Measurements from ENCODE around the gene OR5K3.

The OR5K3 gene

DNA sequence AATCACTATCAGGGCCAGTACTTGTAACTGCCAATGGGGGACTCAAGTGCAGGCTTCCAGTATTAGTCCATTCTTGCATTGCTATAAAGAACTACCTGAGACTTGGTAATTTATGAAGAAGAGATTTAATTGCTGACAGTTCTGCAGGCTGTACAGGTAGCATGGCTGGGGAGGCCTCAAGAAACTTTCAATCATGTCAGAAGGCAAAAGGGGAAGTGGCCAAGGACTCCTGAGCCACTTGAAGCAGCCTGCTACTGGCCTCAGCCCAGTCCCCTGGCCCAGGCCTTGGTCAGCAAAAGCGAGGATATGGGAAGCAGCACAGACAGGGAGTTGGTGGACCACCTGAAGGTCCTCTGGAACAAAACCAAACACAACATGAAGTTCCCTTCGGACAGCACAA lies 43.3 kb downstream of the OR5K3 start:
- no peak for DNase-seq (ENCODE audit: low read depth)

DNA sequence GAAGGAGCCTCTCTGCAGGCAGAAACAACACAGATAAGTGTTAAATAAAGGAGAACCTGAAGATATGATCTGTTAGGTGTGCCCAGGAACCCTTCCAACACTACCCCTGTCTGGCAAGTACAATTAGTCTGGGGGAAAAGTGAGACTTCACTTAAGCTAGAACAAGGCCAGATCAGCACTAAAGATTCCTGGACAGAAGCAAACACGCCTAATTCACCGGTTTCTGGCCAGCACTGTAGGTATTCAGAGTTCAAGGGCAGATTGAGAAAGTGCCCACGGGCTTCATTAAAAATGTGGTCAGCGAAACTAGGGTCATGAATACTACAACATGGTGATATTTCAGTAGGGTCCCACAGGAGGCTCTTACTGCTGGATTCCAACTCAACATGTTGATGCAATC lies 43.9 kb downstream of the OR5K3 start:
- DNase-seq (ENCODE audit: low read depth), result no peak

DNA sequence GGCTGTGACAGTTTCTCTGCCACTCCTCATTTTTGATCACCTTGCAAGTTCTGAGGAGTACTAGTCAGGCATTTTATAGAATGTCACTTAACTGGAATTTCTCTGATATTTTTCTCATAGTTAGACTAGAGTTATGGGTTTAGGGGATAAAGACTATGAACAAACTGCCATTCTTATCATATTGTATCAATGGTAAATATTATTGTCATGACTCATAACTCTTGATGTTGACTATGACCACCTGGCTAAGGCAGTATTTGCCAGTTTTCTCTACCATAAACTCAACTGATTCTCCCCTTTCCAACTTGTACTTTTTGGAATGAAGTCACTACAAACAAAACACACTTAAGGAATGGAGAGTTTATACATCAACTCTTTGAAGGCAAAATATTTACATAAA lies 49.8 kb downstream of the OR5K3 start:
- DNase-seq (ENCODE audit: low read depth), result no peak
